HCT116 (cell line): Measurements from ENCODE around the gene OSGIN1. TPM values are rescaled to one million over a fixed set of nuclear protein-coding genes. Genes with fewer than 3 reads are reported as not detected.

Experiments used
- ATAC-seq: fragments of 200-7000 bp; cut with Tn5 transposase; 2 replicates; pipeline ENCODE4 v1.9.1; 2020; ENCODE audit warnings: mild to moderate bottlenecking, moderate library complexity
- BruUV-seq: library from RNA; stranded (reverse); fragments of 400-500 nt; replicated peaks from 2 replicates; lab custom pipeline; 2021; lab: Mats Ljungman, UMichigan
- CTCF ChIA-PET: fragments of 300-600 bp; sonication (Branson Sonifier 250); formaldehyde crosslinking; loops from one replicate; lab custom pipeline; 2021; ENCODE audit warnings: antibody characterized with exemption; lab: Charles Lee
- POLR2A ChIA-PET: fragments of 300-600, 350-600 bp; sonication (Branson Sonifier 250); formaldehyde crosslinking; loops from one replicate; lab custom pipeline; 2021; ENCODE audit warnings: antibody characterized with exemption; lab: Charles Lee
- RAD21 ChIA-PET, 2 experiments: fragments of 300-600 bp; sonication (Branson Sonifier 250); formaldehyde crosslinking; loops; one replicate each; lab custom pipeline; 2023; ENCODE audit warnings: low total read pairs in 2 of 2; ENCODE audit not compliant: uncharacterized antibody in 2 of 2, unreplicated experiment in 2 of 2, low non-redundant PET in 1 of 2; lab: Charles Lee
- DNase-seq: peaks from one replicate; pipeline ENCODE4 v3.0.0-alpha.2; 2010; ENCODE audit warnings: low read depth, low spot score
- H2AFZ ChIP-seq: fragments of 200-600 bp; shearing (Covaris generic), sonication (generic); 2 replicates; pipeline ENCODE4 v1.6.1; 2017; ENCODE audit warnings: low read depth, mixed run types, mixed read lengths, antibody characterized with exemption, low read length; ENCODE audit not compliant: poor library complexity, severe bottlenecking
- H3K27ac ChIP-seq: 2 replicates; pipeline ENCODE4 v1.5.1; 2012; ENCODE audit warnings: low read depth, low read length
- H3K27me3 ChIP-seq: fragments of 200-600 bp; sonication (generic); 2 replicates; pipeline ENCODE4 v1.6.1; 2016; ENCODE audit warnings: mixed run types, low read length, mixed read lengths; ENCODE audit not compliant: insufficient read depth
- H3K36me3 ChIP-seq, 2 experiments: fragments of 200-500 bp in 1 of 2; fragments of 200-600 bp in 1 of 2; sonication (Bioruptor generic) in 1 of 2; sonication (generic) in 1 of 2; 2 replicates each; pipeline versions ENCODE4 v1.5.1 to v1.6.1; 2014 to 2016; ENCODE audit warnings: low read length in 2 of 2, inconsistent platforms in 1 of 2, mixed read lengths in 1 of 2, mixed run types in 1 of 2; ENCODE audit not compliant: insufficient read depth in 2 of 2, control insufficient read depth in 1 of 2
- H3K4me1 ChIP-seq, 2 experiments: fragments of 200-600 bp in 1 of 2; sonication (generic) in 1 of 2; 2 replicates each; pipeline versions ENCODE4 v1.5.1 to v1.6.1; 2012 to 2017; ENCODE audit warnings: low read length in 2 of 2, inconsistent platforms in 1 of 2, mild to moderate bottlenecking in 1 of 2, mixed read lengths in 1 of 2, mixed run types in 1 of 2, moderate library complexity in 1 of 2; ENCODE audit not compliant: insufficient read depth in 2 of 2, control insufficient read depth in 1 of 2
- H3K4me2 ChIP-seq: fragments of 200-600 bp; sonication (generic); 2 replicates; pipeline ENCODE4 v1.6.1; 2017; ENCODE audit warnings: mixed run types, low read length, mixed read lengths
- H3K4me3 ChIP-seq, 2 experiments: fragments of 200-600 bp in 1 of 2; sonication (generic) in 1 of 2; replicated peaks in 1 of 2; 2 replicates each; pipeline ENCODE4 v1.5.1; 2011 to 2016; ENCODE audit warnings: low read length in 2 of 2, control low read depth in 1 of 2, low read depth in 1 of 2, mild to moderate bottlenecking in 1 of 2, mixed read lengths in 1 of 2, mixed run types in 1 of 2
- H3K79me2 ChIP-seq: fragments of 200-600 bp; sonication (generic); 2 replicates; pipeline ENCODE4 v1.6.1; 2017; ENCODE audit warnings: mild to moderate bottlenecking, mixed run types, low read length, moderate library complexity, mixed read lengths; ENCODE audit not compliant: insufficient read depth
- H3K9ac ChIP-seq: fragments of 200-600 bp; sonication (generic); 2 replicates; pipeline ENCODE4 v1.6.1; 2016; ENCODE audit warnings: low read length, mixed read lengths
- H3K9me2 ChIP-seq: fragments of 200-600 bp; sonication (generic), shearing (Covaris generic); 2 replicates; pipeline ENCODE4 v1.6.1; 2017; ENCODE audit warnings: mixed run types, mild to moderate bottlenecking, moderate library complexity; ENCODE audit not compliant: insufficient read depth
- H3K9me3 ChIP-seq, 2 experiments: fragments of 200-500 bp in 1 of 2; fragments of 200-600 bp in 1 of 2; sonication (Bioruptor generic) in 1 of 2; sonication (generic) in 1 of 2; 2 replicates each; pipeline ENCODE4 v1.6.1; 2014 to 2017; ENCODE audit warnings: low read length in 2 of 2, mixed read lengths in 2 of 2, inconsistent platforms in 1 of 2, low read depth in 1 of 2, mild to moderate bottlenecking in 1 of 2, mixed run types in 1 of 2, moderate library complexity in 1 of 2; ENCODE audit not compliant: control insufficient read depth in 1 of 2, insufficient read depth in 1 of 2
- H4K20me1 ChIP-seq: fragments of 200-600 bp; sonication (generic), shearing (Covaris generic); 2 replicates; pipeline ENCODE4 v1.6.1; 2017; ENCODE audit warnings: mixed run types, mild to moderate bottlenecking, moderate library complexity; ENCODE audit not compliant: insufficient read depth
- CBX3 ChIP-seq: IDR thresholded peaks from 2 replicates; pipeline ENCODE4 v1.6.1; 2012; ENCODE audit warnings: low read depth
- EGR1 ChIP-seq: IDR thresholded peaks from 2 replicates; pipeline ENCODE4 v1.6.1; 2012; ENCODE audit warnings: low read depth
- ELF1 ChIP-seq: IDR thresholded peaks from 2 replicates; pipeline ENCODE4 v1.6.1; 2012; ENCODE audit warnings: low read depth, borderline replicate concordance
- EZH2 ChIP-seq: fragments of 200-600 bp; sonication (generic); IDR thresholded peaks from 2 replicates; pipeline ENCODE4 v1.6.1; 2017; ENCODE audit warnings: antibody characterized with exemption, mixed run types
- EZH2phosphoT487 ChIP-seq: fragments of 200-600 bp; IDR thresholded peaks from 2 replicates; pipeline ENCODE4 v1.6.1; 2018; ENCODE audit warnings: antibody characterized with exemption, borderline replicate concordance
- RAD21 ChIP-seq: IDR thresholded peaks from 2 replicates; pipeline ENCODE4 v1.6.1; 2012; ENCODE audit warnings: low read depth, mild to moderate bottlenecking
- SIN3A ChIP-seq: IDR thresholded peaks from 2 replicates; pipeline ENCODE4 v1.6.1; 2012; ENCODE audit warnings: low read depth
- SRF ChIP-seq: IDR thresholded peaks from 2 replicates; pipeline ENCODE4 v1.6.1; 2012; ENCODE audit warnings: low read depth
- TCF7L2 ChIP-seq: IDR thresholded peaks from 2 replicates; pipeline ENCODE4 v1.7.0; 2011; ENCODE audit warnings: borderline replicate concordance, inconsistent platforms; ENCODE audit not compliant: insufficient read depth, insufficient read length; ENCODE audit errors: extremely low read depth
- ZNF274 ChIP-seq: fragments of 200-500 bp; sonication (Bioruptor generic); IDR thresholded peaks from 2 replicates; pipeline ENCODE4 v1.6.1; 2014; ENCODE audit warnings: mild to moderate bottlenecking, low read depth, low read length, inconsistent platforms
- intact Hi-C: fragments of 100-400 bp; cut with micrococcal nuclease; formaldehyde crosslinking; loops from 2 replicates; pipeline ENCODE4 v1.10.0; 2022
- total RNA-seq: library from RNA; stranded (reverse); gene quantifications from one replicate; pipeline ENCODE4 v1.2.1, GENCODE V29; 2021; ENCODE audit not compliant: unreplicated experiment
- TF ChIP-seq, protein P1 (sequence below): IDR thresholded peaks from 2 replicates; pipeline ENCODE4 v1.6.1; 2012

Gene OSGIN1
- total RNA-seq, 1 experiment from 2014 or later, result 19.8 TPM

DNA sequence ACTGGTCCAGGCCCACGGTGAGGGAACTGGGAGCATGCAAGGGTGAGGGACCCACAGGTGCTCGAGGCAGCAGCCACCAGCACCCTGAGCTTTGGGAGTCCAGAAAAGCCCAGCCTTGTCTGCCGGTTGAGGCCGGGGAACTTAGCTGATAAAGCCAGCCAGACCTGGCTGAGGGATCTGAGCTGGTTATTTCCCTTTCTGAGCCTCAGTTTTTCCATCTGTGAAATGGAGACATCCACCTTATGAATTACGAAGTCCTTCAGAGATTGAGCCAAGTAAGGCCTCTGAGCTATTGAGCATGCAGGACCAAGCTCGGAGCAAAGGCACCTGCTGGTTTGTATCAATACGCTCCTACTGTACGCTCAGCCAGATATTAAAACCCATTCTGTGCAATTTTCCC is 28.8 kb downstream of the OSGIN1 start (continued):
- TF ChIP-seq SRF (no peak), CBX3 (no peak), ZNF274 (no peak), TCF7L2 (no peak), RAD21 (no peak), ELF1 (no peak), SIN3A (no peak)
- TF ChIP-seq, protein P1, sequence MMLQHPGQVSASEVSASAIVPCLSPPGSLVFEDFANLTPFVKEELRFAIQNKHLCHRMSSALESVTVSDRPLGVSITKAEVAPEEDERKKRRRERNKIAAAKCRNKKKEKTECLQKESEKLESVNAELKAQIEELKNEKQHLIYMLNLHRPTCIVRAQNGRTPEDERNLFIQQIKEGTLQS, result no peak

DNA sequence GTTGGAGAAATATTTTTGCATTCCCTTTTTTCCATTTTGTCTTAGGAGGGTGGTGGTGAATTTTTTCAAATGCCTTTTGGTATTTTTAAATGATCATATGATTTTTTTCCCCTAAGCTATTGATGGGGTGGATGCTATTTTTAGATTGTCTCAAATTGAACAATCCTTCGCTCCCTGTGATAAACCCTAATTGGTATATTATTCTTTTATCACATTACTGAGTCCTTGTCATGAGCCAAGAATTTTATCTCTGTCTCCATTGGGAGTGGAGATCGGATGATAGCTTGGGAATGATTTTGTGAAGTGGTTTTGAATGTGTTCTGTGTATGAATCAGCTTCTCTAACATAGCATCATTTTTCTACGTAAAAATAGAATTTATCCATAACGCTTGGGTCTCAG is 30.5 kb downstream of the OSGIN1 start:
- Histone ChIP-seq H3K9me2 (no peaks in the 10 kb centered on the region), H3K27ac (no peak overlapping the region), H3K36me3 (no peaks in the 10 kb centered on the region), H3K9me3 (peaks cover under 1 to 8% of the 10 kb centered on the region in 2 experiments; a peak in 2 of 4 replicates), H3K27me3 (peaks cover 17% of the 10 kb centered on the region), H3K4me3 (no peak overlapping the region), H3K9ac (no peak overlapping the region), H3K4me1 (no peaks in the 10 kb centered on the region), H4K20me1 (no peaks in the 10 kb centered on the region), H2AFZ (no peak overlapping the region), H3K79me2 (no peaks in the 10 kb centered on the region), H3K4me2 (no peak overlapping the region)
- no peak for DNase-seq
- ATAC-seq, result no peak
- ChIA-PET CTCF (interaction anchor here (0.8 kb wide), 1 partner anchor 10 kb away, joined by 3 read pairs; no protein-coding TSS in a partner anchor), RAD21 (interaction anchor here in 1 of 2 experiments (0.6 kb wide), 1 partner anchor 1227 kb away, joined by 3 read pairs; no protein-coding TSS in a partner anchor), POLR2A (interaction anchor here (0.7 kb wide), 1 partner anchor 173 kb away, joined by 4 read pairs; no protein-coding TSS in a partner anchor)
- no TSS peak for BruUV-seq
- intact Hi-C loops, result no loop called here
- TF ChIP-seq SIN3A (no peak), EGR1 (no peak), ZNF274 (no peak), EZH2phosphoT487 (no peak), EZH2 (no peak)
